Mucosa of descending colon (tissue), 3 donors: ENCODE results near the gene RHOT1. TPM values are rescaled to one million over a fixed set of nuclear protein-coding genes. Genes with fewer than 3 reads are reported as not detected.
"Not testable (repeated sequence)": the region's sequence is repeated elsewhere in the genome, so short reads cannot be mapped to it uniquely, and the experiment has no call there.

Experiments
- ATAC-seq: fragments of 200-7000 bp; cut with Tn5 transposase; one replicate; pipeline ENCODE4 v1.9.1; 2020; ENCODE audit warnings: mild to moderate bottlenecking, moderate library complexity
- DNase-seq, 3 donors: peaks; one replicate each; pipeline ENCODE4 v3.0.0-alpha.2; 2020
- H3K36me3 ChIP-seq: fragments of 200-600 bp; one replicate; pipeline ENCODE4 v1.8.0; 2021; ENCODE audit warnings: low read depth, mild to moderate bottlenecking
- H3K4me1 ChIP-seq: fragments of 200-600 bp; one replicate; pipeline ENCODE4 v1.8.0; 2021; ENCODE audit warnings: low read depth, mild to moderate bottlenecking
- H3K4me3 ChIP-seq: fragments of 200-600 bp; one replicate; pipeline ENCODE4 v1.8.0; 2021; ENCODE audit warnings: mild to moderate bottlenecking
- H3K9me3 ChIP-seq: fragments of 200-600 bp; one replicate; pipeline ENCODE4 v1.8.0; 2021; ENCODE audit warnings: mild to moderate bottlenecking
- intact Hi-C, 2 donors: fragments of 100-400 bp; cut with DNase I in 1 of 2; cut with micrococcal nuclease in 1 of 2; formaldehyde crosslinking; loops; one replicate each; pipeline versions ENCODE4 v1.11.0 to v1.11.1; 2022; cut with DNase I, micrococcal nuclease
- total RNA-seq, 3 donors: library from RNA; stranded (reverse); fragmentation: NEBNext Ultra II Directional in 2 of 3; extraction: Animal tissue kit (Norgen Biotek cat#: 25700) in 2 of 3; gene quantifications; one replicate each; pipeline versions ENCODE4 v1.2.1 to v1.2.4, GENCODE V29; 2021 to 2023
- TF ChIP-seq, protein P1 (sequence below): fragments of 200-600 bp; IDR thresholded peaks from one replicate; pipeline ENCODE4 v1.8.0; 2022; ENCODE audit warnings: antibody characterized with exemption, mild to moderate bottlenecking
- donor health status: DM: no; HTN: no; CAD: no; lungs with moderate emphysema.
- donor health status: DM: no; HTN: no; CAD: no.
- donor health status: DM: no; HTN: yes; CAD: no.

The RHOT1 gene
- total RNA-seq, 3 donors from 2014 or later = 21.2 to 48.6 (median 21.4) TPM

DNA sequence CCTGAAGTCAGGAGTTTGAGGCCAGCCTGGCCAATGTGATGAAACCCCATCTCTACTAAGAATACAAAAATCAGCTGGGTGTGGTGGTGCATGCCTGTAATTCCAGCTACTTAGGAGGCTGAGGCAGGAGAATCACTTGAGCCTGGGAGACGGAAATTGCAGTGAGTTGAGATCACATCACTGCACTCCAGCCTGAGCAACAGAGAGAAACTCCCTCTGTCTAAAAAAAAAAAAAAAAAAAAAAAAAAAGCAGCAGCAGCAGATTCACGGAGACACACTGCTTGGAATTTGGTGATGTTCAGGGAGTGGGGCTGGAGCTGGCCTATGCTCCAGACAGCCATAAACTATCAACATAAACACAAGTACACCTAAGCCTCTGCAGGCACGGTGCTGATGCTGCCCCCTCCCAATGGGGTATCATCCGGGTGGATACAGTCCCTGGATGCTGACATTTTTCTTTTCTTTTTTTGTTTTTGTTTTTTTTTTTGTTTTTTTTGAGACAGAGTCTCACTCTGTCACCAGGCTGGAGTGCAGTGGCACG lies 39.6 kb upstream of the RHOT1 start:
- no peaks in the 10 kb centered on the region for H3K9me3 ChIP-seq
- H3K4me3 ChIP-seq = no peak overlapping the region
- H3K36me3 ChIP-seq = no peaks in the 10 kb centered on the region
- intact Hi-C loops = no loop called here
- TF ChIP-seq, protein P1, sequence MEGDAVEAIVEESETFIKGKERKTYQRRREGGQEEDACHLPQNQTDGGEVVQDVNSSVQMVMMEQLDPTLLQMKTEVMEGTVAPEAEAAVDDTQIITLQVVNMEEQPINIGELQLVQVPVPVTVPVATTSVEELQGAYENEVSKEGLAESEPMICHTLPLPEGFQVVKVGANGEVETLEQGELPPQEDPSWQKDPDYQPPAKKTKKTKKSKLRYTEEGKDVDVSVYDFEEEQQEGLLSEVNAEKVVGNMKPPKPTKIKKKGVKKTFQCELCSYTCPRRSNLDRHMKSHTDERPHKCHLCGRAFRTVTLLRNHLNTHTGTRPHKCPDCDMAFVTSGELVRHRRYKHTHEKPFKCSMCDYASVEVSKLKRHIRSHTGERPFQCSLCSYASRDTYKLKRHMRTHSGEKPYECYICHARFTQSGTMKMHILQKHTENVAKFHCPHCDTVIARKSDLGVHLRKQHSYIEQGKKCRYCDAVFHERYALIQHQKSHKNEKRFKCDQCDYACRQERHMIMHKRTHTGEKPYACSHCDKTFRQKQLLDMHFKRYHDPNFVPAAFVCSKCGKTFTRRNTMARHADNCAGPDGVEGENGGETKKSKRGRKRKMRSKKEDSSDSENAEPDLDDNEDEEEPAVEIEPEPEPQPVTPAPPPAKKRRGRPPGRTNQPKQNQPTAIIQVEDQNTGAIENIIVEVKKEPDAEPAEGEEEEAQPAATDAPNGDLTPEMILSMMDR = no peak
- ATAC-seq (no peak), DNase-seq (no peak)
- H3K4me1 ChIP-seq = no peaks in the 10 kb centered on the region

DNA sequence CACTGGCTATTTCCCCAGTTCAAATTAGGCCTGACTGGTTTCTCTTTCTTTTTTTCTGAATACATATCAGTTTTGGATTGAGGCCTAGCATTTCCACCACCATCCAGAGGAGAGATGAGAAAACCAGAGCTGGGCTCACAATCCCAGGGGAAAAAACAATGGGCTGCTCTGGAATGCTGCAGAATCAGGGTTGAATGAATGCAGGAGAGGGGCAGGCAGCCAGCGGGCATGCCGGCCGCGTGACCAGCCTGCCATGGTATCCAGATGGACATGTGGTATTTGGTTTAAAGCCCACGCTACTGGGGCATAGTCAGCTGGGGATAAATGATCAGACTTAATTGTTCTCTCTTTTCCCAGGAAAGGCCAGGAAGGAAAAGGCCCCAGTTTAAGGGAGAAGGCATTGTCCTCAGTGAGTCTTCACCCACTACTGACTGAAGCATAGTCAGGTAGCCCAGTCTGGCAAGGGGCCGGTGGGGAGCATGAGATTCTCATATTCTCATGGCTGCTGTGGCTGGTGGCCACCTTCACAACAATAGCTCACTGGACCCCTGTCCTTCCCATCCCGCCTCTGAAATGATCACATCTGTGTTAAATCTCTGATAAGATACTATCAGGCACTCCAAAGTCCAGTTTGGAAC lies 38.7 kb upstream of the RHOT1 start:
- intact Hi-C loops = no loop called here
- no peaks in the 10 kb centered on the region for H3K9me3 ChIP-seq
- no peak overlapping the region for H3K4me3 ChIP-seq
- no peaks in the 10 kb centered on the region for H3K4me1 ChIP-seq
- H3K36me3 ChIP-seq = no peaks in the 10 kb centered on the region
- DNase-seq = no peak
- no peak for ATAC-seq
- TF ChIP-seq, protein P1 = no peak

DNA sequence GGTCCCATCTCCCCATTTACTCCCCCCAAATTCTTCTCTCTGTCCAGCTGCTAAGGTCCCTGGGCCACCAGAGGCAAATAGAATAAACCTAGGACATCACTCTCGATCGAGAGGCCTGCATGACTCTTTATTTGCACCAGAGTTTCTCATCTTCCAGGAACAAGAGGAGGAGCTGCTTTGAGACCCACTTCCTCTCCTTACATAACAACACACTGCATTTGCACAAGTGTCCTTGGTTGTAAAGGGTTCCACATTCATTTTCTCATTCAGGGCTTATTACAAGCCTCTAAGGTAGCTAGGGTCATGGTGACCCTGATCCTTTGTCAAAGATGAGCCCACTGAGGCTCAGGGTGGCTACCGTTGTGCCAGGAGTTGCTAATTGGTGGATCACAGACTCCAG lies 38.1 kb upstream of the RHOT1 start:
- no peak for ATAC-seq

DNA sequence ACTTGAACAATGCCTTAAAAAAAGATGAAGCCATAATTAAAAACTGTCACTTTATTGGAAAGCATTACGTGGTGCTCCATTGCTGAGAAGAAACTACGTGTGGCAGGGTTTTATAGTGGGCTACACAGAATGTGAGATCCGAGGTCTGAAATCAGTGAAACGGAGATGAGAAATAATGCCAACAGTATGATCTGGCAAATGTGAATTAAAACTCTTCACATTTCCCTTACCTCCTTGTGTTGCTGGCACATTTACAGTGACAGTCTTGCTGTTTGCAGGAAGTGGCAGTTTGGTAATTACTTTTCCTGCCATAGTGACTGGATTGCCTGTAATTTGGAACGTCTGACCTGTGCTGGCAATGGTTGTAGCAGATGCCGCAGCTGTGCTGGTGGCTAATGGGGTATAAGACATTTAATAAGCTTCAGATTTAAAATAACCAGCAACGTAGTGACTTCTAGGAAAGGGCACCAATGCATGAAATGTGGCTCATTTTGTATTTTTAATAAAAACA lies 35.8 kb upstream of the RHOT1 start:
- ATAC-seq (peak; percentile 88), DNase-seq (peak in 1 of 3 donors; percentile 38)
- H3K36me3 ChIP-seq, H3K4me1 ChIP-seq, H3K4me3 ChIP-seq, H3K9me3 ChIP-seq, intact Hi-C loops: not testable (repeated sequence)

More for the DNA sequence above, 38.1 kb upstream of the RHOT1 start:
- H3K36me3 ChIP-seq = no peaks in the 10 kb centered on the region
- DNase-seq = no peak
- no peak overlapping the region for H3K4me3 ChIP-seq
- intact Hi-C loops = no loop called here
- H3K9me3 ChIP-seq = no peaks in the 10 kb centered on the region
- H3K4me1 ChIP-seq = no peaks in the 10 kb centered on the region
- TF ChIP-seq, protein P1 = no peak

DNA sequence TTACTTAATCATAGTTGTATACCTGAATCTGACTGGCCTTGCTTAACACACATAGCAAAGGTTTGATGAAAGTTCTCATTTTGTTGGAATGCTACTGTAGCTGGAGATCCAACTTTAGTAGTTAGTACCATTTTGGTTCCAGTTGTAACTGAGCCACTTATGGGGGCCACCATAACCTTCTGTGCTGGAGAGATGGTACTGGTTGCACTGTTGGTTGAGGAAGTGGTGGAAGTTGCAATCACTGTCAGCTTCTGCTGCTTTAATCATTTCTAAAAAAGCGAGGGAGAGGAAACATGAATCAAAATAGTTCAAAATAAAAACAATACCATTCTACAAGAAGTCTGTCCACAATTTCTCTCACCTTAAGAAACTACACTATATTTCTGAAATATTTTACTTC lies 35.1 kb upstream of the RHOT1 start:
- H3K36me3 ChIP-seq, H3K4me3 ChIP-seq, intact Hi-C loops, H3K9me3 ChIP-seq, H3K4me1 ChIP-seq, DNase-seq: not testable (repeated sequence)
- peak; percentile 28 for ATAC-seq

DNA sequence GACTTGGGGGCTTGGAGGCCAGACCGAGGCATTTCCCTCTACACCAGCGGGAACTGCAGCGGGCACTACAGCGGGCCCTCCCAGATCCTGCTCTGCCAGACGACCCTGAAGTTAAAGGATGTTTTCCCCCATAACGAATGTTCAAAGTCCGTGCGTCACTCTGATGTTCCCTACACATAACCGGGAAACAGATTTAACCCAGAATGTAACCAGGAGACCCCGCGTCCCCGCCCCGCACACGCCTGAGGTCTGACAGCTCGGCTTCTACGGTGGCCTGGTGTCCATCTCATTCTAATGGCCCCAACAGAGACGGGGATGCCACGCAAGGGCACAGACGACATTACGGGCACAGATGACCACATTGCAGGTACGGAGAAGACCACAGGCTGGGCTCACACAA lies 31.7 kb upstream of the RHOT1 start:
- TF ChIP-seq, protein P1 = no peak
- no peaks in the 10 kb centered on the region for H3K9me3 ChIP-seq
- H3K4me1 ChIP-seq = no peaks in the 10 kb centered on the region
- DNase-seq (no peak), ATAC-seq (no peak)
- no peak overlapping the region for H3K4me3 ChIP-seq
- intact Hi-C loops = no loop called here
- no peaks in the 10 kb centered on the region for H3K36me3 ChIP-seq
